Stimulated activated CD4-positive, alpha-beta T cell treated with anti-CD3 and anti-CD28 coated beads, Interleukin-15, amount 100 ng/mL, for 24 hours (primary cell): ENCODE data around the gene TPP2.

Source experiments
- DNase-seq: peaks from one replicate; pipeline ENCODE4 v3.0.0-alpha.2; 2020

Gene TPP2

GRCh38 chr13:102596147-102597028, at the start of gene TPP2:
Gene TPP2, plus strand, starts transcription at chr13:102596986. Its CDS starts 53 bp downstream, at chr13:102597039.
- DNase-seq, result peak; percentile 99

GRCh38 chr13:102548811-102549210, 48.0 kb upstream of the TPP2 start:
- no peak for DNase-seq

GRCh38 chr13:102550507-102550906, 46.3 kb upstream of the TPP2 start:
- no peak for DNase-seq

GRCh38 chr13:102555914-102556553, 40.8 kb upstream of the TPP2 start:
- peak; percentile 5 for DNase-seq

GRCh38 chr13:102556806-102557205, 40.0 kb upstream of the TPP2 start:
- DNase-seq, result no peak

- no peak for DNase-seq
Observed at GRCh38 chr13:102558029-102558428, 38.8 kb upstream of the TPP2 start.

GRCh38 chr13:102561933-102562332, 34.9 kb upstream of the TPP2 start:
- DNase-seq, result no peak

- DNase-seq, result no peak
Observed at GRCh38 chr13:102563267-102563666, 33.5 kb upstream of the TPP2 start.

- DNase-seq, result no peak
Observed at GRCh38 chr13:102564564-102564963, 32.2 kb upstream of the TPP2 start.

- no peak for DNase-seq
Observed at GRCh38 chr13:102566513-102566912, 30.3 kb upstream of the TPP2 start.

GRCh38 chr13:102567857-102568256, 28.9 kb upstream of the TPP2 start:
- no peak for DNase-seq

GRCh38 chr13:102569488-102569887, 27.3 kb upstream of the TPP2 start:
- DNase-seq, result no peak

GRCh38 chr13:102571075-102571474, 25.7 kb upstream of the TPP2 start:
- DNase-seq, result no peak

- DNase-seq, result no peak
Observed at GRCh38 chr13:102572323-102572722, 24.5 kb upstream of the TPP2 start.

GRCh38 chr13:102580552-102581169, 16.1 kb upstream of the TPP2 start:
- DNase-seq, result no peak

- no peak for DNase-seq
Observed at GRCh38 chr13:102582256-102582655, 14.5 kb upstream of the TPP2 start.

- DNase-seq, result no peak
Observed at GRCh38 chr13:102584434-102584833, 12.4 kb upstream of the TPP2 start.

- DNase-seq, result no peak
Observed at GRCh38 chr13:102586615-102587014, 10.2 kb upstream of the TPP2 start.

GRCh38 chr13:102587916-102588315, 8.9 kb upstream of the TPP2 start:
- DNase-seq, result no peak

- no peak for DNase-seq
Observed at GRCh38 chr13:102589301-102589822, 7.4 kb upstream of the TPP2 start.

- DNase-seq, result peak; percentile 85
Observed at GRCh38 chr13:102591988-102592781, 4.6 kb upstream of the TPP2 start.

GRCh38 chr13:102593466-102593865, 3.3 kb upstream of the TPP2 start:
- no peak for DNase-seq
